B cell (primary cell): ENCODE data around the gene ECI1. TPM values are rescaled to one million over a fixed set of nuclear protein-coding genes. Genes with fewer than 3 reads are reported as not detected.

ENCODE experiments used
- ATAC-seq: fragments of 200-7000 bp; cut with Tn5 transposase; one replicate; pipeline ENCODE4 v1.10.0; 2021; ENCODE audit warnings: low read depth, mild to moderate bottlenecking, moderate number of reproducible peaks, moderate library complexity
- CTCF ChIA-PET: fragments of 350-600 bp; sonication (Branson Sonifier 250); formaldehyde crosslinking; loops from one replicate; lab custom pipeline; 2021; ENCODE audit warnings: antibody characterized with exemption, inconsistent platforms; lab: Charles Lee
- POLR2A ChIA-PET: fragments of 350-600 bp; sonication (Branson Sonifier 250); formaldehyde crosslinking; loops from one replicate; lab custom pipeline; 2021; ENCODE audit warnings: antibody characterized with exemption; lab: Charles Lee
- DNase-seq: peaks from one replicate; pipeline ENCODE4 v3.0.0; 2013
- H2AFZ ChIP-seq: 2 replicates; pipeline ENCODE4 v1.6.1; 2012; ENCODE audit warnings: mild to moderate bottlenecking, low read depth, low read length; ENCODE audit not compliant: insufficient read depth, poor library complexity, severe bottlenecking
- H3K27ac ChIP-seq, 2 donors: 1 replicate in 1 of 2; 2 replicates in 1 of 2; pipeline ENCODE4 v1.5.1; 2012 to 2013; ENCODE audit warnings: low read length in 2 of 2, mild to moderate bottlenecking in 2 of 2, moderate library complexity in 1 of 2
- H3K27me3 ChIP-seq, 4 experiments: fragments of 200-600 bp in 1 of 4; sonication (generic) in 1 of 4; replicated peaks in 1 of 4; 1 replicate in 2 of 4; 2 replicates in 2 of 4; pipeline versions ENCODE4 v1.6.1 to v1.7.0; 2013 to 2016; ENCODE audit warnings: low read length in 3 of 4, mild to moderate bottlenecking in 2 of 4, mixed read lengths in 1 of 4, moderate library complexity in 1 of 4; ENCODE audit not compliant: insufficient read depth in 4 of 4, control insufficient read depth in 3 of 4; ENCODE audit errors: control extremely low read depth in 1 of 4
- H3K36me3 ChIP-seq, 2 experiments: replicated peaks in 1 of 2; 1 replicate in 1 of 2; 2 replicates in 1 of 2; pipeline versions ENCODE4 v1.6.1 to v1.7.1; 2013; ENCODE audit warnings: low read length in 1 of 2; ENCODE audit not compliant: insufficient read depth in 2 of 2, control insufficient read depth in 1 of 2; ENCODE audit errors: control extremely low read depth in 1 of 2, extremely low read depth in 1 of 2
- H3K4me1 ChIP-seq, 2 donors: fragments of 200-600 bp in 1 of 2; sonication (generic) in 1 of 2; 1 replicate in 1 of 2; 2 replicates in 1 of 2; pipeline versions ENCODE4 v1.5.1 to v1.6.1; 2013 to 2017; ENCODE audit warnings: low read length in 2 of 2; ENCODE audit not compliant: control insufficient read depth in 2 of 2, insufficient read depth in 2 of 2
- H3K4me2 ChIP-seq: replicated peaks from 2 replicates; pipeline ENCODE3; 2012; ENCODE audit warnings: mild to moderate bottlenecking, low read depth, low read length; ENCODE audit not compliant: poor library complexity, severe bottlenecking
- H3K4me3 ChIP-seq, 5 experiments: fragments of 200-600 bp in 1 of 5; sonication (generic) in 1 of 5; 1 replicate in 3 of 5; 2 replicates in 2 of 5; pipeline versions ENCODE4 v1.5.1 to v1.7.0; 2011 to 2016; ENCODE audit warnings: low read length in 4 of 5, mild to moderate bottlenecking in 4 of 5, low read depth in 2 of 5, control low read depth in 1 of 5, moderate library complexity in 1 of 5; ENCODE audit not compliant: insufficient read depth in 1 of 5; ENCODE audit errors: control extremely low read depth in 1 of 5, extremely low read depth in 1 of 5
- H3K79me2 ChIP-seq: fragments of 200-600 bp; sonication (generic); one replicate; pipeline ENCODE4 v1.6.0; 2016; ENCODE audit warnings: low read length; ENCODE audit not compliant: control insufficient read depth, insufficient read depth
- H3K9ac ChIP-seq: fragments of 200-600 bp; sonication (generic); 2 replicates; pipeline ENCODE4 v1.6.1; 2017; ENCODE audit warnings: mild to moderate bottlenecking, low read length, moderate library complexity
- H3K9me3 ChIP-seq, 3 donors: one replicate each; pipeline versions ENCODE4 v1.6.1 to v1.7.1; 2013; ENCODE audit warnings: low read length in 2 of 3; ENCODE audit not compliant: control insufficient read depth in 2 of 3, insufficient read depth in 1 of 3; ENCODE audit errors: control extremely low read depth in 1 of 3
- H4K20me1 ChIP-seq: 2 replicates; pipeline ENCODE4 v1.6.0; 2012; ENCODE audit warnings: mild to moderate bottlenecking, low read length; ENCODE audit not compliant: insufficient read depth, control insufficient read depth, poor library complexity, severe bottlenecking
- H3K27ac Mint-ChIP-seq: one replicate; pipeline ENCODE4 v1.8.0; 2021; ENCODE audit warnings: mixed read lengths
- H3K27me3 Mint-ChIP-seq: one replicate; pipeline ENCODE4 v1.8.0; 2021; ENCODE audit warnings: mixed read lengths
- H3K4me1 Mint-ChIP-seq: one replicate; pipeline ENCODE4 v1.8.0; 2021; ENCODE audit warnings: mixed read lengths
- H3K4me3 Mint-ChIP-seq: one replicate; pipeline ENCODE4 v1.8.0; 2021; ENCODE audit warnings: mixed read lengths
- H3K9me3 Mint-ChIP-seq: one replicate; pipeline ENCODE4 v1.8.0; 2022; ENCODE audit warnings: mixed read lengths; ENCODE audit not compliant: insufficient read depth
- CTCF ChIP-seq: fragments of 200-600 bp; IDR thresholded peaks from one replicate; pipeline ENCODE4 v1.8.0; 2022; ENCODE audit warnings: antibody characterized with exemption, mild to moderate bottlenecking
- EZH2 ChIP-seq: IDR thresholded peaks from 2 replicates; pipeline ENCODE4 v1.6.1; 2012; ENCODE audit warnings: borderline replicate concordance, low read depth, mild to moderate bottlenecking, moderate library complexity, low read length; ENCODE audit not compliant: insufficient read depth, poor library complexity, severe bottlenecking
- WGBS: methylation state at CpG from one replicate; pipeline ENCODE4 v1.1.5; 2013; ENCODE audit warnings: missing lambda C conversion rate; ENCODE audit not compliant: insufficient coverage; 5-methylcytosine and 5-hydroxymethylcytosine counted together
- intact Hi-C: fragments of 100-400 bp; cut with micrococcal nuclease; formaldehyde crosslinking; loops from one replicate; pipeline ENCODE4 v1.10.0; 2022
- polyA plus RNA-seq: library from polyadenylated mRNA; depleted of rRNA; stranded (reverse); fragments of >200 nt; gene quantifications from 2 replicates; pipeline ENCODE4 v1.2.3, GENCODE V29; 2012
- total RNA-seq, 2 donors: library from RNA; stranded (reverse); fragments of 120-200 nt in 1 of 2; gene quantifications; 1 replicate in 1 of 2; 2 replicates in 1 of 2; pipeline versions ENCODE4 v1.2.3 to v1.2.4, GENCODE V29; 2013 to 2022

ECI1 gene
- total and polyA plus RNA-seq, 2 donors (not counting 1 experiment from before 2014, with no cell fraction given): 34.3 to 38.4 TPM

- H3K4me1 ChIP-seq: peaks cover 0 to 1% of the 10 kb centered on the region in 2 donors
- no peaks in the 10 kb centered on the region for H3K27me3 Mint-ChIP-seq
- POLR2A ChIA-PET: no interaction called here
Observed at GRCh38 chr16:2229632-2230250, 21.6 kb downstream of the ECI1 start.

More at GRCh38 chr16:2229632-2230250, 21.6 kb downstream of the ECI1 start:
- Histone ChIP-seq H4K20me1 (peaks cover 43% of the 10 kb centered on the region), H3K4me2 (no peak overlapping the region), H2AFZ (no peak overlapping the region), H3K4me3 (no peak overlapping the region), H3K27ac (no peak overlapping the region), H3K79me2 (peaks cover 35% of the 10 kb centered on the region), H3K36me3 (peaks cover 0 to 53% of the 10 kb centered on the region in 2 experiments), H3K9ac (no peak overlapping the region), H3K27me3 (no peaks in the 10 kb centered on the region), H3K9me3 (no peaks in the 10 kb centered on the region)
- ATAC-seq (no peak), DNase-seq (no peak)
- intact Hi-C loops: no loop called here
- Mint-ChIP-seq H3K4me3 (no peak overlapping the region), H3K27ac (no peak overlapping the region), H3K9me3 (no peaks in the 10 kb centered on the region), H3K4me1 (peaks cover 13% of the 10 kb centered on the region)
- CTCF ChIA-PET: no interaction called here
- TF ChIP-seq CTCF (no peak), EZH2 (no peak)
- 95% methylated on average over 21 of the region's 23 CpGs for WGBS
